Coronary artery (tissue), 2 donors: Measurements from ENCODE around the gene UBE3B.

Source experiments
- DNase-seq: peaks from one replicate; pipeline ENCODE4 v3.0.0-alpha.2; 2017; ENCODE audit warnings: low spot score
- H3K27ac ChIP-seq, 2 donors: fragments of 200-600 bp; sonication (generic); one replicate each; pipeline ENCODE4 v1.5.1; 2016 to 2019
- H3K4me3 ChIP-seq: fragments of 200-600 bp; sonication (generic); 2 replicates; pipeline ENCODE4 v1.5.1; 2016; ENCODE audit warnings: mild to moderate bottlenecking, moderate library complexity
- CTCF ChIP-seq: fragments of 200-600 bp; sonication (generic); IDR thresholded peaks from one replicate; pipeline ENCODE4 v1.5.1; 2019; ENCODE audit warnings: antibody characterized with exemption

Gene UBE3B

GRCh38 chr12:109460538-109460937, 16.9 kb upstream of the UBE3B start:
- Histone ChIP-seq H3K4me3 (no peak overlapping the region), H3K27ac (peak overlapping the region; percentile 96 to 99)
- TF ChIP-seq CTCF, result no peak
- DNase-seq, result no peak

DNA sequence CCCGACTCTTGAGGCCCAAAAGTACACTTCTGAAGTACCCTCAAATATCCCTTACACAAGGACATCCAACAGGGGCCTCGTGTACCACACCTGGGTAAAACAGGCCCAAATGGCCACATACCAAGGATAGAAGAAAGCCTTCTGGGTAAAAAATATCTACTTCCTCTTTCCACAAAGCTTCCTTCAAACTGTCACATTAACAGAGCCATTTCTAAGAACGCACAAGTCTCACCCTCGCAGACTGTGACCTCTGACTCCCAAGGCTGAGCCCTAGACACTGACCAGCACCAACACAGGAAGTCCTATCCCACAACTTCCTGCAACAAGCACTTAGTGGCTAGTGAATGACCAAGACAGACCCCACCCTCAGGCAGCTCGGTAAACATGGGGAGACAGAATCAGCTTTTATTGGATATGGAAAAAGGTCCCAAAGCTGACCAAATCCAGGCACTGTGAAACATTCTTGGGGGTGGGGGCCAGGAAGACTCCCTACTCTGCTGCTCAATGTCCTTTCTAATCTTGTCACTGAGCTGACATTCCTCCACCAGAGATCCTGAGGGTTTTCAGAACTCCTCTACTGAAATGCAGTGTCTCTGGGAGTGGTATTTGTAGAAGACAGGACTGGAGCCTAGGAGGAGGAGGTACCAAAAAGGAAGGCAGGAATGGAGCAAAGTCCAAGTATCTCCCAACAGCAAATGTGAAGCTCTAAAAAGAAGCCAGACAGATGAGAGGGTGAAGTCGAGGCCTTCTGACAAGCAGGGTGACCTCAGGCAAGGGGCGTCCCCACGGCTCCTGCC, 16.2 kb upstream of the UBE3B start:
- TF ChIP-seq CTCF, result no peak
- peak overlapping the region; percentile 32 for H3K4me3 ChIP-seq
- peak overlapping the region; percentile 96 to 99 for H3K27ac ChIP-seq
- no peak for DNase-seq

DNA sequence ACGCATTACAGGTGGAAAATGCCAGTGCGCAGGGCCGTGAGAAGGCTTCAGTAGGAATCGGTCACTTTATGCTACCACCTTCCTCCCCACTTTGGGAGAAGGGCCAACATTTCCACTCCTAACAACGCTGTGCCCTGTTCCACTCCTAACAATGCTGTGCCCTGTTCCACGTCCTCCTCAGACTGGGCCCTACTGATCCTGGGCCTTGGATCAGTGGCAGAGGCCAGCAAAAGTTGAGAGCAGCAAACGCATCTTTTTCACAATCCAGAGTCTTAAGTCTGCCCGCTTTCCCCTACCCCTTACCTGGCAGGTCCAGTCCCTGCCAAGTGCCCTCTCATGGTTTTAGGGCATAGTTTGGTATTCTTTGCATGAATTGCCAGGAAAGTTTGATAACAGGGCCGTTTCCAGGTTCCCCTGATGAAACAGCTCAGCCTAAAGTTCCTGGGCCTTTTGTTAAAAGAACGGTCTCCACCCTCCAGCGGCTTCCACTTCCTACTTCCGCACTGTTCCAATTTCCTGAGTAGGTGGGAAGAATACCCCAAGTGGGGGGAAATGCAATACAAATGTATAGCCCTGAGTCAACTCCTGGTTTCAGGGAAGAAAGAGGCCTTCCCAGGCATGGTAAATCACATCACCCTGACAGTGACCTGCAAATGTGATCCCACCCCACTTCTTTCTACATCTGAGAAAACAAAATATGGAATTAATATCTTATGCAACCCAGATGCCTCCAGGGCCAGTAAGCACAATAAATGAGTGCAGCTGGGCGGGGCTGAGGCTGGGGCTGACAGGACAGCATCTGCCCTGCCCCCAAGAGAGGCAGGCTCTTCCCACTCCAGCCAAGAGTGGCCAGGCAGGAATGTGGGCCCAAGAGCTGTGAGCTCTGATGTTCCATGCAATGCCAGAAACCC, 15.3 kb upstream of the UBE3B start:
- Histone ChIP-seq H3K4me3 (peak overlapping the region; percentile 68), H3K27ac (peak overlapping the region; percentile 96 to 99)
- no peak for TF ChIP-seq CTCF
- peak; percentile 95 for DNase-seq

GRCh38 chr12:109462868-109463692, 14.4 kb upstream of the UBE3B start:
- DNase-seq, result peak; percentile 93
- TF ChIP-seq CTCF, result no peak
- peak overlapping the region; percentile 96 to 99 for H3K27ac ChIP-seq
- H3K4me3 ChIP-seq, result peak overlapping the region; percentile 68

DNA sequence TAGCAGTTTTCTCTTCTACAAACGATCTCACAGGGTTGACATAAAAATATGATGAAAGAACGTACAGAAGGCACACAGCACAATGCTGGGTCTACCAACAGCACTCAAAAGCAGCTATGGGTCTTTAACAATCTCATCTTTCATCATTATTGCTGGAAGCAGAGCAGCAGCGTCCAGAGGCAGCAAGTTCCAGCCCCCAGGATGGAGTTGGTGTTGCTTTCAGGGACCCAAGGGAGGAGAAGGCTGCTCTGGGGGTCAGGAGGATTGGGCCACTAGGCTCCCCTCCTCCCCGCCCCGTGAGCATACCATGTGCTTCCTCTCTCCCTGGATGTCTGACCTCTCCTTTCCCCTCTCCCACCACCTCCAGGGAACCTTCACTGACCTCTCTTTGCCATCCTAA, 13.7 kb upstream of the UBE3B start:
- TF ChIP-seq CTCF, result no peak
- H3K27ac ChIP-seq, result peak overlapping the region; percentile 96 to 99
- DNase-seq, result no peak
- H3K4me3 ChIP-seq, result peak overlapping the region; percentile 68

DNA sequence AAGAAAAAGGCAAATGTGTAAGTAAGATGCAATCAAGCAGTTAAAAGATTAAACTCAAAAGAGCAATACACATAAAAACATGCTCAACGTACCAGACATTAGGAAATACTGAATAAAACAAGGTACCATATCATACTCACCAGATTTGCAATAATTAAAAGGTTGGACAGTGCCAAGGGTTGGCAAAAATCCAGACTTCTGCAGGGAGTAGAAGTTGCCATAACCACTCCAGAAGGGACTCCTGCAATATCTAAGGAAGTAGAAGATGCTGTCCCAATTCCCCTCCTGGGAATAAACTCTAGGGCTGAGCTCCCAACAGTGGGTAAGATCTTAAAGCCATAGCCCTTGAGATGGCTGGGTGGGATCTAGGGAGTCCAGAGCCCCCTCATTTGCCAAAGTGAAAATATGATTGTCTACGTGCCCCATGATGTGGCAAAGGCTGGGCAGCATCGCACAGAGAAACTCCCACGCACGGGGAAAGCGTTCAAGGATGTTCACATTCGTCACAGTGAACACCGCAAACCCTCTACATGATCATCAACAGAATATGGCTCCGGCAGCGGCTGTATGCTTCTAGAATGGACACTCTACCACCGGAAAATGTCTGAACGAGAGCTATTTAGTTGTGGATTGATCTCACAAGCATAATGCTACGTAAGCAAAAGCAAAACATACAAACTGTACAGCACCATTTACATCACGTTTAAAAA, 12.6 kb upstream of the UBE3B start:
- no peak for DNase-seq
- Histone ChIP-seq H3K27ac (peak overlapping the region; percentile 96 to 99), H3K4me3 (no peak overlapping the region)
- no peak for TF ChIP-seq CTCF
